MCF 10A (cell line): ENCODE measurements around the gene MORF4L1. TPM values are rescaled to one million over a fixed set of nuclear protein-coding genes. Genes with fewer than 3 reads are reported as not detected.

ENCODE experiments used
- BruUV-seq: library from RNA; stranded (reverse); fragments of 400-500 nt; replicated peaks from 2 replicates; lab custom pipeline; 2021; lab: Mats Ljungman, UMichigan
- CTCF ChIA-PET: fragments of 300-600 bp; sonication (Branson Sonifier 250); formaldehyde crosslinking; extraction: SDS; loops from one replicate; lab custom pipeline; 2021; ENCODE audit warnings: antibody characterized with exemption, inconsistent platforms; lab: Yijun Ruan, JAX
- POLR2A ChIA-PET: fragments of 300-600, 350-650 bp; sonication (Branson Sonifier 250); formaldehyde crosslinking; extraction: SDS; loops from one replicate; lab custom pipeline; 2020; ENCODE audit warnings: antibody characterized with exemption, inconsistent platforms; lab: Yijun Ruan, JAX
- DNase-seq: peaks from one replicate; pipeline ENCODE4 v3.0.0-alpha.2; 2018; ENCODE audit not compliant: unreplicated experiment
- H3K27ac Mint-ChIP-seq: one replicate; pipeline ENCODE4 v1.8.0; 2022; ENCODE audit warnings: mild to moderate bottlenecking, low read depth, mixed read lengths; ENCODE audit not compliant: unreplicated experiment
- H3K27me3 Mint-ChIP-seq: one replicate; pipeline ENCODE4 v1.8.0; 2022; ENCODE audit warnings: mixed read lengths; ENCODE audit not compliant: insufficient read depth, unreplicated experiment
- H3K36me3 Mint-ChIP-seq: one replicate; pipeline ENCODE4 v1.8.0; 2022; ENCODE audit warnings: mild to moderate bottlenecking, moderate library complexity, mixed read lengths; ENCODE audit not compliant: insufficient read depth, unreplicated experiment
- H3K4me1 Mint-ChIP-seq: one replicate; pipeline ENCODE4 v1.8.0; 2022; ENCODE audit warnings: mixed read lengths; ENCODE audit not compliant: insufficient read depth, unreplicated experiment
- H3K4me3 Mint-ChIP-seq: one replicate; pipeline ENCODE4 v1.8.0; 2022; ENCODE audit warnings: mild to moderate bottlenecking, moderate library complexity, mixed read lengths; ENCODE audit not compliant: unreplicated experiment
- H3K9me3 Mint-ChIP-seq: one replicate; pipeline ENCODE4 v1.8.0; 2022; ENCODE audit warnings: mixed read lengths; ENCODE audit not compliant: unreplicated experiment
- intact Hi-C: fragments of 100-400 bp; cut with micrococcal nuclease; formaldehyde crosslinking; loops from 2 replicates; pipeline ENCODE4 v1.14.1; 2022
- total RNA-seq: library from RNA; stranded (reverse); gene quantifications from 2 replicates; pipeline ENCODE4 v1.2.3, GENCODE V29; 2022
- TF ChIP-seq, protein P1 (sequence below): fragments of 200-600 bp; IDR thresholded peaks from one replicate; pipeline ENCODE4 v1.8.0; 2022; ENCODE audit warnings: antibody characterized with exemption, mild to moderate bottlenecking; ENCODE audit not compliant: unreplicated experiment

Gene MORF4L1
- total RNA-seq, 1 experiment from 2014 or later, result 264 TPM

GRCh38 chr15:78938658-78939488, 66.2 kb downstream of the MORF4L1 start:
- POLR2A ChIA-PET, result no interaction called here

GRCh38 chr15:78942741-78943140, 70.1 kb downstream of the MORF4L1 start:
- Mint-ChIP-seq H3K27ac (no peak overlapping the region), H3K27me3 (no peaks in the 10 kb centered on the region), H3K4me3 (no peak overlapping the region), H3K9me3 (no peaks in the 10 kb centered on the region), H3K36me3 (no peaks in the 10 kb centered on the region), H3K4me1 (peaks cover 13% of the 10 kb centered on the region)
- ChIA-PET CTCF (no interaction called here), POLR2A (no interaction called here)
- TF ChIP-seq, protein P1, sequence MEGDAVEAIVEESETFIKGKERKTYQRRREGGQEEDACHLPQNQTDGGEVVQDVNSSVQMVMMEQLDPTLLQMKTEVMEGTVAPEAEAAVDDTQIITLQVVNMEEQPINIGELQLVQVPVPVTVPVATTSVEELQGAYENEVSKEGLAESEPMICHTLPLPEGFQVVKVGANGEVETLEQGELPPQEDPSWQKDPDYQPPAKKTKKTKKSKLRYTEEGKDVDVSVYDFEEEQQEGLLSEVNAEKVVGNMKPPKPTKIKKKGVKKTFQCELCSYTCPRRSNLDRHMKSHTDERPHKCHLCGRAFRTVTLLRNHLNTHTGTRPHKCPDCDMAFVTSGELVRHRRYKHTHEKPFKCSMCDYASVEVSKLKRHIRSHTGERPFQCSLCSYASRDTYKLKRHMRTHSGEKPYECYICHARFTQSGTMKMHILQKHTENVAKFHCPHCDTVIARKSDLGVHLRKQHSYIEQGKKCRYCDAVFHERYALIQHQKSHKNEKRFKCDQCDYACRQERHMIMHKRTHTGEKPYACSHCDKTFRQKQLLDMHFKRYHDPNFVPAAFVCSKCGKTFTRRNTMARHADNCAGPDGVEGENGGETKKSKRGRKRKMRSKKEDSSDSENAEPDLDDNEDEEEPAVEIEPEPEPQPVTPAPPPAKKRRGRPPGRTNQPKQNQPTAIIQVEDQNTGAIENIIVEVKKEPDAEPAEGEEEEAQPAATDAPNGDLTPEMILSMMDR, result no peak
- no peak for DNase-seq
- intact Hi-C loops, result no loop called here
- no TSS peak for BruUV-seq

More at GRCh38 chr15:78938658-78939488, 66.2 kb downstream of the MORF4L1 start:
- Mint-ChIP-seq H3K4me1 (peaks cover 3% of the 10 kb centered on the region), H3K27me3 (no peaks in the 10 kb centered on the region), H3K9me3 (no peaks in the 10 kb centered on the region), H3K4me3 (no peak overlapping the region), H3K36me3 (peaks cover 3% of the 10 kb centered on the region), H3K27ac (no peak overlapping the region)
- TF ChIP-seq, protein P1, result no peak
- no peak for DNase-seq
- BruUV-seq, result no TSS peak
- CTCF ChIA-PET, result interaction anchor here (0.7 kb wide), 1 partner anchor 41 kb away, joined by 4 read pairs; no protein-coding TSS in a partner anchor
- intact Hi-C loops, result no loop called here

- Mint-ChIP-seq H3K27me3 (no peaks in the 10 kb centered on the region), H3K9me3 (no peaks in the 10 kb centered on the region), H3K4me3 (peak overlapping the region; percentile 81), H3K27ac (no peak overlapping the region), H3K4me1 (peaks cover 13% of the 10 kb centered on the region), H3K36me3 (no peaks in the 10 kb centered on the region)
- CTCF ChIA-PET, result interaction anchor here (0.6 to 0.7 kb wide), 2 partner anchors 767 to 943 kb away, joined by 3 to 4 read pairs; no protein-coding TSS in a partner anchor
- TF ChIP-seq, protein P1, result no peak
- BruUV-seq, result no TSS peak
- intact Hi-C loops, result no loop called here
- DNase-seq, result no peak
- POLR2A ChIA-PET, result interaction anchor here (0.8 kb wide), 1 partner anchor 35 kb away, joined by 3 read pairs; no protein-coding TSS in a partner anchor
These were observed 71.0 kb downstream of the MORF4L1 start for GRCh38 chr15:78943692-78944091.

GRCh38 chr15:78944202-78944625, 71.5 kb downstream of the MORF4L1 start:
- CTCF ChIA-PET, result interaction anchor here (0.7 kb wide), 1 partner anchor 942 kb away, joined by 4 read pairs; no protein-coding TSS in a partner anchor

More at GRCh38 chr15:78944202-78944625, 71.5 kb downstream of the MORF4L1 start:
- Mint-ChIP-seq H3K9me3 (no peaks in the 10 kb centered on the region), H3K27me3 (no peaks in the 10 kb centered on the region), H3K4me3 (peak overlapping the region; percentile 81), H3K4me1 (peaks cover 13% of the 10 kb centered on the region), H3K27ac (no peak overlapping the region), H3K36me3 (no peaks in the 10 kb centered on the region)
- no peak for DNase-seq
- BruUV-seq, result no TSS peak
- TF ChIP-seq, protein P1, result no peak
- intact Hi-C loops, result no loop called here
- POLR2A ChIA-PET, result interaction anchor here (0.8 kb wide), 1 partner anchor 36 kb away, joined by 3 read pairs; no protein-coding TSS in a partner anchor
